Endothelial cell of umbilical vein (primary cell): ENCODE measurements around the gene FADS2. TPM values are rescaled to one million over a fixed set of nuclear protein-coding genes. Genes with fewer than 3 reads are reported as not detected.

Experiments used
- BruUV-seq: library from RNA; stranded (reverse); fragments of 400-500 nt; replicated peaks from 2 replicates; lab custom pipeline; 2021; lab: Mats Ljungman, UMichigan
- CTCF ChIA-PET: fragments of 300-600, 350-600 bp; sonication (Branson Sonifier 250); formaldehyde crosslinking; loops from one replicate; lab custom pipeline; 2021; ENCODE audit warnings: antibody characterized with exemption, inconsistent platforms; lab: Charles Lee
- POLR2A ChIA-PET: fragments of 300-600, 350-600 bp; sonication (Branson Sonifier 250); formaldehyde crosslinking; loops from one replicate; lab custom pipeline; 2021; ENCODE audit warnings: antibody characterized with exemption, inconsistent platforms; lab: Charles Lee
- DNase-seq: peaks from one replicate; pipeline ENCODE4 v3.0.0-alpha.2; 2011; ENCODE audit warnings: low read depth, low spot score
- FAIRE-seq: peaks from 2 replicates; lab custom pipeline; 2011; peaks lifted over from hg19 to GRCh38; lab: Jason Lieb, UNC
- H2AFZ ChIP-seq: 2 replicates; pipeline ENCODE4 v1.6.0; 2012; ENCODE audit warnings: low read depth, low read length, control low read depth, inconsistent platforms
- H3K27ac ChIP-seq: 2 replicates; pipeline ENCODE4 v1.5.1; 2011; ENCODE audit warnings: low read depth, mild to moderate bottlenecking, control low read depth, low read length, moderate library complexity; ENCODE audit not compliant: insufficient read depth
- H3K27me3 ChIP-seq, 2 experiments: 2 replicates each; pipeline versions ENCODE4 v1.6.0 to v1.6.1; 2011; ENCODE audit warnings: low read length in 2 of 2, mixed read lengths in 1 of 2; ENCODE audit not compliant: control insufficient read depth in 2 of 2, insufficient read depth in 2 of 2
- H3K36me3 ChIP-seq, 2 experiments: 2 replicates in 1 of 2; 3 replicates in 1 of 2; pipeline ENCODE4 v1.5.1; 2011; ENCODE audit warnings: low read length in 2 of 2, mild to moderate bottlenecking in 1 of 2, moderate library complexity in 1 of 2; ENCODE audit not compliant: control insufficient read depth in 2 of 2, insufficient read depth in 2 of 2; ENCODE audit errors: extremely low read depth in 1 of 2
- H3K4me1 ChIP-seq: 3 replicates; pipeline ENCODE4 v1.5.1; 2011; ENCODE audit warnings: mild to moderate bottlenecking, low read length; ENCODE audit not compliant: control insufficient read depth, insufficient read depth; ENCODE audit errors: extremely low read depth
- H3K4me2 ChIP-seq: 2 replicates; pipeline ENCODE4 v1.6.1; 2011; ENCODE audit warnings: low read length, control low read depth, mixed read lengths; ENCODE audit not compliant: insufficient read depth
- H3K4me3 ChIP-seq, 3 experiments: fragments of 200-600 bp in 1 of 3; sonication (generic), shearing (Covaris generic) in 1 of 3; replicated peaks in 1 of 3; 2 replicates each; pipeline ENCODE4 v1.5.1; 2011 to 2016; ENCODE audit warnings: control low read depth in 3 of 3, low read length in 3 of 3, mild to moderate bottlenecking in 2 of 3, inconsistent platforms in 1 of 3, low read depth in 1 of 3, moderate library complexity in 1 of 3; ENCODE audit not compliant: insufficient read depth in 1 of 3
- H3K79me2 ChIP-seq: 2 replicates; pipeline ENCODE4 v1.6.0; 2012; ENCODE audit warnings: low read length, inconsistent platforms; ENCODE audit not compliant: control insufficient read depth, insufficient read depth
- H3K9ac ChIP-seq: replicated peaks from 2 replicates; pipeline ENCODE3; 2011; ENCODE audit warnings: low read length, control low read depth; ENCODE audit not compliant: insufficient read depth; ENCODE audit errors: extremely low read depth
- H3K9me1 ChIP-seq: replicated peaks from 3 replicates; pipeline ENCODE4 v1.6.0; 2011; ENCODE audit warnings: mild to moderate bottlenecking, low read length; ENCODE audit not compliant: control insufficient read depth, insufficient read depth; ENCODE audit errors: extremely low read depth
- H3K9me3 ChIP-seq: replicated peaks from 2 replicates; pipeline ENCODE4 v1.5.1; 2012; ENCODE audit warnings: low read length, inconsistent platforms; ENCODE audit not compliant: control insufficient read depth, insufficient read depth
- H4K20me1 ChIP-seq: replicated peaks from 2 replicates; pipeline ENCODE3; 2011; ENCODE audit warnings: mild to moderate bottlenecking, low read length; ENCODE audit not compliant: control insufficient read depth, insufficient read depth; ENCODE audit errors: extremely low read depth
- CTCF ChIP-seq, 2 donors: IDR thresholded peaks; 1 replicate in 1 of 2; 2 replicates in 1 of 2; pipeline ENCODE4 v1.5.1; 2011; ENCODE audit warnings: low read length in 2 of 2, mild to moderate bottlenecking in 2 of 2, moderate library complexity in 2 of 2, control low read depth in 1 of 2, inconsistent platforms in 1 of 2, low read depth in 1 of 2; ENCODE audit not compliant: insufficient read depth in 1 of 2; ENCODE audit errors: extremely low read depth in 1 of 2
- EZH2 ChIP-seq: IDR thresholded peaks from 2 replicates; pipeline ENCODE4 v1.6.1; 2012; ENCODE audit warnings: borderline replicate concordance, low read depth, mild to moderate bottlenecking, moderate library complexity, low read length, inconsistent platforms; ENCODE audit not compliant: severe bottlenecking
- FOS ChIP-seq: IDR thresholded peaks from 2 replicates; pipeline ENCODE4 v1.6.1; 2011; ENCODE audit warnings: mild to moderate bottlenecking, low read length, moderate library complexity, borderline replicate concordance; ENCODE audit not compliant: insufficient read depth
- GATA2 ChIP-seq: IDR thresholded peaks from 2 replicates; pipeline ENCODE4 v1.7.0; 2011; ENCODE audit warnings: low read depth, mild to moderate bottlenecking, moderate library complexity, mixed read lengths, low read length; ENCODE audit not compliant: insufficient read length, insufficient read depth
- JUN ChIP-seq: IDR thresholded peaks from 2 replicates; pipeline ENCODE4 v1.6.1; 2011; ENCODE audit warnings: borderline replicate concordance, low read depth; ENCODE audit not compliant: insufficient read length, insufficient read depth
- MAX ChIP-seq: IDR thresholded peaks from 2 replicates; pipeline ENCODE4 v1.6.1; 2011; ENCODE audit not compliant: insufficient read depth, insufficient read length
- MYC ChIP-seq: IDR thresholded peaks from one replicate; pipeline ENCODE4 v1.6.1; 2011; ENCODE audit warnings: mild to moderate bottlenecking, low read depth, low read length
- POLR2A ChIP-seq: IDR thresholded peaks from 2 replicates; pipeline ENCODE4 v1.6.1; 2012; ENCODE audit warnings: low read depth, mild to moderate bottlenecking, control low read depth, low read length
- POLR2AphosphoS5 ChIP-seq: IDR thresholded peaks from 2 replicates; pipeline ENCODE4 v1.6.1; 2012; ENCODE audit warnings: low read depth, mild to moderate bottlenecking, control low read depth, low read length, moderate library complexity; ENCODE audit not compliant: insufficient read depth
- dilution Hi-C: fragments of 300-500 bp; cut with MboI; formaldehyde crosslinking; loops from one replicate; pipeline ENCODE4 v1.15.0; 2019; ENCODE audit warnings: low sequenced_read_pairs; ENCODE audit not compliant: extremely low pct_ligation_motif_present
- intact Hi-C: fragments of 100-400 bp; cut with micrococcal nuclease; formaldehyde crosslinking; loops from one replicate; pipeline ENCODE4 v1.10.0; 2022
- polyA plus RNA-seq, 4 experiments: library from polyadenylated mRNA; depleted of rRNA in 3 of 4; stranded (reverse) in 3 of 4; unstranded in 1 of 4; fragments of >200 nt; gene quantifications; 2 replicates each; pipeline versions ENCODE4 v1.2.1 to v1.2.3, GENCODE V29; 2011 to 2012; ENCODE audit warnings: missing spikeins in 1 of 4
- total RNA-seq: library from RNA; stranded (reverse); gene quantifications from 2 replicates; pipeline ENCODE4 v1.2.3, GENCODE V29; 2021

Gene FADS2
- total and polyA plus RNA-seq, 2 donors (not counting 3 experiments of a cell fraction or from before 2014, with no cell fraction given), result 668 to 898 TPM

GRCh38 chr11:61805146-61805545, 23.0 kb upstream of the FADS2 start:
- TF ChIP-seq JUN, result no peak
- no peak for TF ChIP-seq CTCF (IDR thresholded peaks at IDR 0.05; ENCODE audit: extremely low read depth in 1 of 2, insufficient read depth in 1 of 2, low read depth in 1 of 2, low read length in 2 of 2)
- no peak for TF ChIP-seq POLR2A
- no peak for TF ChIP-seq EZH2
- TF ChIP-seq MAX, result no peak
- TF ChIP-seq FOS, result no peak
- TF ChIP-seq POLR2AphosphoS5, result no peak
- TF ChIP-seq GATA2, result no peak
- no peak for TF ChIP-seq MYC
- no peak overlapping the region for H3K9ac ChIP-seq
- intact Hi-C loops (no loop called here), dilution Hi-C loops (no loop called here)
- H4K20me1 ChIP-seq, result no peaks in the 10 kb centered on the region
- H3K9me1 ChIP-seq, result no peaks in the 10 kb centered on the region
- no peaks in the 10 kb centered on the region for H3K9me3 ChIP-seq
- POLR2A ChIA-PET, result no interaction called here
- no peak overlapping the region for H3K4me2 ChIP-seq
- H3K27ac ChIP-seq, result peak overlapping the region; percentile 13
- CTCF ChIA-PET, result interaction anchor here (1.4 to 2.0 kb wide), 3 partner anchors 8 to 303 kb away, joined by 3 to 18 read pairs (median 5); no protein-coding TSS in a partner anchor
- H2AFZ ChIP-seq, result no peak overlapping the region
- H3K4me1 ChIP-seq, result peaks cover 9% of the 10 kb centered on the region
- BruUV-seq, result no TSS peak
- FAIRE-seq, result no peak
- DNase-seq, result no peak
- H3K27me3 ChIP-seq, result no peaks in the 10 kb centered on the region
- H3K79me2 ChIP-seq, result no peaks in the 10 kb centered on the region
- H3K4me3 ChIP-seq, result no peak overlapping the region
- H3K36me3 ChIP-seq, result peaks cover 23 to 36% of the 10 kb centered on the region in 2 experiments
